Jurkat, Clone E6-1 (cell line): ENCODE data around the gene PPP2R5A. TPM values are rescaled to one million over a fixed set of nuclear protein-coding genes. Genes with fewer than 3 reads are reported as not detected.

Experiments
- DNase-seq: peaks from one replicate; pipeline ENCODE4 v3.0.0-alpha.2; 2011; ENCODE audit warnings: low read depth, low spot score
- H3K4me3 ChIP-seq: 2 replicates; pipeline ENCODE4 v1.5.1; 2011; ENCODE audit warnings: mild to moderate bottlenecking, low read length, control low read depth, moderate library complexity
- polyA plus RNA-seq: library from polyadenylated mRNA; unstranded; fragments of >200 nt; gene quantifications from one replicate; pipeline ENCODE4 v1.2.1, GENCODE V29; 2012; ENCODE audit warnings: missing spikeins; ENCODE audit not compliant: insufficient read length, insufficient read depth

PPP2R5A gene
- 29.9 TPM for polyA plus RNA-seq

- H3K4me3 ChIP-seq = peak within 1 kb of the TSS; percentile 84
These were observed at the start of gene PPP2R5A for GRCh38 chr1:212284744-212285684. Gene PPP2R5A (plus strand): TSS chr1:212285410. CDS start chr1:212286111, 701 bp downstream.

GRCh38 chr1:212235857-212236256 lies 49.4 kb upstream of the PPP2R5A start:
- H3K4me3 ChIP-seq = no peak overlapping the region

More at GRCh38 chr1:212284744-212285684, at the start of gene PPP2R5A:
- DNase-seq = peak; percentile 99

GRCh38 chr1:212236664-212237220 lies 48.5 kb upstream of the PPP2R5A start:
- no peak overlapping the region for H3K4me3 ChIP-seq

More at GRCh38 chr1:212235857-212236256, 49.4 kb upstream of the PPP2R5A start:
- no peak for DNase-seq

DNA sequence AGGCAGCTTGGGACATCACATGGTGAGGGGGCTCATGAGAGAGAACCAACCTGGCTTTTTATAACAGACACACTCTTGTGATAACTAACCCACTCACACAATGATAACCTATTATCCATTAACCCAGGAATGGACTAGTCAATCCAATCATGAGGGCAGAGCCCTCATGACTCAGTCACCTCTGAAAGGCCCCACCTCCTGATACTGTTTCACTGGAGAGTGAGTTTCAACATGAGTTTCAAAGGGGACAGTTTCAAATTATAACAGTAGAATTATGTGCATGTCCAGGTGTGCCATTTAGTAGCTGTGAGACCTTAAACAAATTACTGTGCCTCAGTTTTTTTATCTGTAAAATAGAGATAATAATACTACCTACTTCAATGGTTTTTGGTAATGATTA lies 47.6 kb upstream of the PPP2R5A start:
- no peak overlapping the region for H3K4me3 ChIP-seq
- no peak for DNase-seq

More at GRCh38 chr1:212236664-212237220, 48.5 kb upstream of the PPP2R5A start:
- DNase-seq = no peak

DNA sequence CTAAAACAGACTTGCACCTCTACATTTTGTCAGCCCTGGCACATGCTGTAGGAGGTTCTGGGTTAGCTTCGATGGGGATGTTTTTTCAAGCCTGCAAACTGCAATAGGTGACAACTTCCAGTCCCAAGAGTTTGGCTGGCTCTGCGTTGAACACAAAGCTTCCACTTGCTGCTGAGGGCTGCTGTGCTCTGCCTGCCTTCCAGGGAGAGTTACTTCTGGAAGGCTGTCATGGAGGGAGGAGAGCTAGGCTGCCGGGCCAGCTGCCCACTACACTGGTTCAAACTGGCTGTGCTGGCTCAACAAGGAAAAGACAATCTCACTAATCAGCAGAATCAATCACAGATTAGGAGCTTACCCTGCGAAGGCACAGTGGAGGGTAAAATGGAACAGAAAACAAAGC lies 46.7 kb upstream of the PPP2R5A start:
- no peak overlapping the region for H3K4me3 ChIP-seq
- no peak for DNase-seq

DNA sequence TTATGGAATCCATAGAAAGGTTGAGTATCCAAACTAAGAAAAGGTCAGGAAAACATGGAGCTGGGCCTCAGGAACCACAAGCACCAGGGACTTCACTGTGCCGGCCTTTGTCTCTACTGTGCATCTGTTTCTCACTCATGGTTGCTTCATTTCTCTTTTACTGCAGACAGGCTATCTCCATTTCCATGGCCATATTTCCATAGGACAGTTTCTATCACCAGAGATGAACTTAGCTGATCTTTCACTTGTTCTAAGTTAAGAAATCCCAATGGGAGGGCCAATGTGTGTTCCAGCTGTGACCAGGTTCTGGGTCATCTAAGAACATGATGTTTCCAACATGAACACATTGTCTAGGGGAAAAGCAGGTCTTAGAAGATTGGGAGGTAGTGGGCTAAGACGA lies 43.7 kb upstream of the PPP2R5A start:
- no peak for DNase-seq
- no peak overlapping the region for H3K4me3 ChIP-seq

DNA sequence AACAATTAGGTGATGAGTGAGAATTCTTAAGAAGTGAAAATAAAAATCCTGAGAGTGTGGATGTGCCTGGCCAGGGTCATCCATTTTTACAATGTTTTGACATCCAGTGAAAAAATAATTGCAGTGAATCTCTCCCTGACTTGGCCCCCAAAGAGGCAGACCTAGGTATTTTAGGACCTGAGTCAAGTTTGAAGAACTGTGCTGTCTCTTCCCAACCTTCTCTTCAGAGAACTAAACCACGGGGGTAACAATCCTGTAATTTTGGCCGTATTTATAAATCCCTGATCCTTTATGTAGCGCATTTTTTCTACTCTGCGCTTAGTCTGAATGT lies 43.3 kb upstream of the PPP2R5A start:
- DNase-seq = no peak
- H3K4me3 ChIP-seq = no peak overlapping the region

DNA sequence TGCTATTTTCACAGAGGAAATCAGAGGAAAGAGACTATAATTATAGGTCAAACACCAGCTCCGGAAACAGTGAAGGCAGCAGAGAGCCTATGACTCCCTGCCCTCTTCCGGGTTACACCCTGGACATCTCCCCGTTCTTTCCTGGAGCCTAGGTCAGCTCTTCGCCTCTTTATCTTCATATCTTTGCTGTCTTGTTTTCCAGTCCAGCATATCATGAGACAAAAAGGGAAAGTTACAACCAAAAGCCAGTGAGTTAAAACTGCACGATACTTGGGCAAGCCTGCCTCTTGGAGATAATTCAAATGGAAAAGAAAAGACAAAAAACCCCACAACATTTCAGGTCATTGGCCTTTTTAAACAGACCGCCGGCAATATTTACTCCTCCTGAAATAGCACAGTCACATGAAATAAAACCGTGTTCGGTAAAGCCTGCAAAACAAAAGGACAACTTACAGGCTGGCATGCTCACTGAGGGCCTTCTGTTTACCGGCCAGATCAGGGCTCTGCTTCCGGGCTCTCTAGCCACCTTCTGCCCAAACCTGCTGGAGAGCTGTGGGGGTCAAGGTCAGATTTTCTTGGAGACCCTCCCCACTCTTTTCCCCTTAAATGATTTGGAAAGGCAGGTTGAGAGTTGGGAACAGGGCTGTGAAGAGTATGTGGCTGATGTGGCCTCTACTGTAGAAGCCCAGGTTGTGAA lies 42.8 kb upstream of the PPP2R5A start:
- H3K4me3 ChIP-seq = no peak overlapping the region
- no peak for DNase-seq

DNA sequence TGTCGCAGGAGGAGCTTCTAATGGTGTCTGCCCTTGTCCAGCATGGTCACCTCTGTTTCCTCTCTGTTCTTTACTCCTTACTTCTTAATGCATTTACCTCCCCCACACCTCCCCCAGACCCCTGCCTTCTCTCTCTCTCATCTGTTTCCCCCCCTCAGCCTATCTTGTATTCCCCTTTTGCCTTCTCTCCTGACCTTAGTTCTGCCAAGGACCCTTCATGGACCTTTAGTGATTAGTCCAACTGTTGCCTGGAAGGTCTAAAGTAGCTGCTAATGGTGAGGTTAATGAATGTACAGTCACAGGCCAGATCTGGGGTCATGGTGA lies 42.3 kb upstream of the PPP2R5A start:
- DNase-seq = no peak
- no peak overlapping the region for H3K4me3 ChIP-seq

- DNase-seq = no peak
- no peak overlapping the region for H3K4me3 ChIP-seq
These were observed 40.8 kb upstream of the PPP2R5A start for GRCh38 chr1:212244441-212244840.

- no peak overlapping the region for H3K4me3 ChIP-seq
- DNase-seq = no peak
These were observed 38.0 kb upstream of the PPP2R5A start for GRCh38 chr1:212247179-212247721.

GRCh38 chr1:212247988-212248387 lies 37.2 kb upstream of the PPP2R5A start:
- no peak overlapping the region for H3K4me3 ChIP-seq
- no peak for DNase-seq

- peak; percentile 85 for DNase-seq
- H3K4me3 ChIP-seq = peak overlapping the region; percentile 27
These were observed 30.3 kb upstream of the PPP2R5A start for GRCh38 chr1:212254853-212255363.

DNA sequence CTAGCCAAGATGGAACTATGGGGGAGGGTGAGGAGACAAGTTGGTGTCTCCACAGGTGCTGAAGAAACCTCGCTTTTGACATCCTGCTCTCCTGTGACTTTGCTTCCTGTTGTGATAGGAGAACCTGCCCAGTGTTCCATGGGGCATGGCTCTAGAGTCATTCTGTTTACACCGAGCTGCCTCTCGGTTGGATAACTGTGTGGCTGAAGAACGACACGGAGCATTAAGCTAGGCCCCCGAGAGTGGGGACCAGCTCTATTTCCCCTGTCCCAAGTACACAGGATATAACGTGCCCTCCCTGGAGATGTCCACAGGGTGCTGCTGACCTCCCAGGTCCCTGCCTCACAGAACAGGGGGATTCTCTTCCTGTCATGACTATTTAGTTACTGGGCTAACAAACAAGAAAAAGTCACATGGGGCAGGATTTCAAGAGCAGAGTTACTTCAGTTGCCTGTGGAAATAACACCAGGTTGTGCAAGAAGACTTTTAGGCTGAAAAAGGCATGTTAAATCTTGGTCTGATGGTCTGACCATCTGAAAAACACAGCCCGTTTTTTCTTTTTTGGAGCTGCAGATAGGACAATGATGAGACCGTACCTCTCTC lies 29.4 kb upstream of the PPP2R5A start:
- DNase-seq = peak; percentile 47
- H3K4me3 ChIP-seq = peak overlapping the region; percentile 37

GRCh38 chr1:212256369-212256768 lies 28.8 kb upstream of the PPP2R5A start:
- DNase-seq = peak; percentile 95
- H3K4me3 ChIP-seq = peak overlapping the region; percentile 10; the same call in 1 of the 2 replicates

DNA sequence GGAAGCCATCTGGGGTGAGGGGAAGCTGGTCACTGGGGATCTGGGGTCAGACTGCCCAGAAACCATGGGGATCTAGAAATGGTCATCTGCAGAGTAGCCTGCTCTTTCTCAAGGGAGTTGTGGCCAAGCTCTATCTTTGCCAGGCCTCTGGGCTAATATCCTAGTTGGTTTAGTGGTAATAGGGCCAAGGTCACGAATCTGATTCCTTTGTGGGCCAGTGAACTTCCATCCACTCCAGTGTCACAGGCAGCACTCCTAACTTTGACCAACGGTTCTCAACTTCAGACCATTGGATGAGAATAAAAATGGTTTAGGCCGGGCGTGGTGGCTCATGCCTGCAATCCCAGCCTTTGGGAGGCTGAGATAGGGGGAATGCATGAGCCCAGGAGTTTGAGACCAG lies 28.1 kb upstream of the PPP2R5A start:
- H3K4me3 ChIP-seq = no peak overlapping the region
- no peak for DNase-seq

GRCh38 chr1:212259693-212260480 lies 25.3 kb upstream of the PPP2R5A start:
- no peak for DNase-seq
- no peak overlapping the region for H3K4me3 ChIP-seq

GRCh38 chr1:212260557-212261355 lies 24.5 kb upstream of the PPP2R5A start:
- DNase-seq = no peak
- no peak overlapping the region for H3K4me3 ChIP-seq
